ENCODE measurements around the gene GBF1.

Gene GBF1

DNA sequence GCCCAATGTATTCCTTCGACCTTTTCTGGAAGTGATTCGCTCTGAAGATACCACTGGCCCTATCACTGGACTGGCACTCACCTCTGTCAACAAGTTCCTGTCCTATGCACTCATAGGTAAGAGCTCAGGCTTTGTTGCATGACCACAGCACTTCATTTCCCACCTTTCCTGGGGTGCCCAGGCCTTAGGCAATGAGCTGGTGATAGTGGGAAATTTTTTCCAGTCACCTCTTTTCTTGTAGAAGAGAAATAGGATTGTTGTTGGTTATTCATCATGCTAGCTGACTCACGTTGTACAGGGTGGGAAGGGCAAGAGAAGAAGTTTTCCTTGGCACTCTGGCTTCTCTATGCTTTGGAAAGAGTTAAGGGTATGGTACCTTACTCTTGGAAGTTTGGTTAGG, 98.7 kb downstream of the GBF1 start:
- Histone ChIP-seq H3K27me3 (replicated peaks) (no peaks in the 10 kb centered on the region), H3K27ac (peak overlapping the region; percentile 80), H3K36me3 (replicated peaks) (peaks cover 10% of the 10 kb centered on the region), H3K4me3 (ENCODE audit: low read depth, low read length) (no peak overlapping the region)
- DNase-seq, result peak; percentile 42
- TF ChIP-seq, protein P1, sequence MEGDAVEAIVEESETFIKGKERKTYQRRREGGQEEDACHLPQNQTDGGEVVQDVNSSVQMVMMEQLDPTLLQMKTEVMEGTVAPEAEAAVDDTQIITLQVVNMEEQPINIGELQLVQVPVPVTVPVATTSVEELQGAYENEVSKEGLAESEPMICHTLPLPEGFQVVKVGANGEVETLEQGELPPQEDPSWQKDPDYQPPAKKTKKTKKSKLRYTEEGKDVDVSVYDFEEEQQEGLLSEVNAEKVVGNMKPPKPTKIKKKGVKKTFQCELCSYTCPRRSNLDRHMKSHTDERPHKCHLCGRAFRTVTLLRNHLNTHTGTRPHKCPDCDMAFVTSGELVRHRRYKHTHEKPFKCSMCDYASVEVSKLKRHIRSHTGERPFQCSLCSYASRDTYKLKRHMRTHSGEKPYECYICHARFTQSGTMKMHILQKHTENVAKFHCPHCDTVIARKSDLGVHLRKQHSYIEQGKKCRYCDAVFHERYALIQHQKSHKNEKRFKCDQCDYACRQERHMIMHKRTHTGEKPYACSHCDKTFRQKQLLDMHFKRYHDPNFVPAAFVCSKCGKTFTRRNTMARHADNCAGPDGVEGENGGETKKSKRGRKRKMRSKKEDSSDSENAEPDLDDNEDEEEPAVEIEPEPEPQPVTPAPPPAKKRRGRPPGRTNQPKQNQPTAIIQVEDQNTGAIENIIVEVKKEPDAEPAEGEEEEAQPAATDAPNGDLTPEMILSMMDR (IDR thresholded peaks at IDR 0.05; ENCODE audit: low read depth, low read length, missing control alignments), result no peak
- in situ Hi-C loops (cut with HindIII; ENCODE audit: low pct_ligation_motif_present, low sequenced_read_pairs), result no loop called here

DNA sequence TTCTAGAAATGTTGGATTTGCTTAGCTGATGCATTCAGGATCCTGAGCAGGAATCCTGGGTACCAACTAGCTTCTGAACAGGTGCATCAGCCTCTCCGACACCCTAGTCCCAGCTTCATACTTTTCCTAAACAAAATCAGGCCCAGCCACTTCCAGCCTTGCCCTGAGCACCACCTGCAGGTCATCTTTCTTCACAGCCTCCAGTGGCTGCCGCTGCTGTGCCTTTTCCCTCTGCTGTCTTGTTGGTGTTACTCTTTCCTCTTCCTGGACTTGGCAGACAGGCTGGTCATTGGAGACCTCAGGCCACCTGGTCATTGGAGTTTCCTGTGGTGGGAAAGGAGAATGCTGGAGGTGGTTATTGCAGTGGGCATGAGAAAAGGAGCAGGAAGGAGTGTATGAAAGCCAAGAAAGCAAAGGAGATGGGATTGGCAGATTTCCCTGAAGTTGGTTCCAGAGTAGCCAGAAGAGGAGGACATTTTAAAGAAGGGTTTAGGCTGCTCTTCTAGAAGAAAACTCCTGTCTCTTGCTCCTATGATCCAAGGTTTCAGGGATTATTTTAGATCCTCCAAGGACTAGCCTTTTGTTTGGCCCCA, 102.0 kb downstream of the GBF1 start:
- TF ChIP-seq, protein P1 (IDR thresholded peaks at IDR 0.05; ENCODE audit: low read depth, low read length, missing control alignments), result peak; percentile 80
- DNase-seq, result peak; percentile 36
- in situ Hi-C loops (cut with HindIII; ENCODE audit: low pct_ligation_motif_present, low sequenced_read_pairs), result no loop called here
- H3K4me3 ChIP-seq (ENCODE audit: low read depth, low read length), result no peak overlapping the region
- H3K36me3 ChIP-seq (replicated peaks), result peaks cover 16% of the 10 kb centered on the region
- H3K27ac ChIP-seq, result no peak overlapping the region
- H3K27me3 ChIP-seq (replicated peaks), result no peaks in the 10 kb centered on the region

DNA sequence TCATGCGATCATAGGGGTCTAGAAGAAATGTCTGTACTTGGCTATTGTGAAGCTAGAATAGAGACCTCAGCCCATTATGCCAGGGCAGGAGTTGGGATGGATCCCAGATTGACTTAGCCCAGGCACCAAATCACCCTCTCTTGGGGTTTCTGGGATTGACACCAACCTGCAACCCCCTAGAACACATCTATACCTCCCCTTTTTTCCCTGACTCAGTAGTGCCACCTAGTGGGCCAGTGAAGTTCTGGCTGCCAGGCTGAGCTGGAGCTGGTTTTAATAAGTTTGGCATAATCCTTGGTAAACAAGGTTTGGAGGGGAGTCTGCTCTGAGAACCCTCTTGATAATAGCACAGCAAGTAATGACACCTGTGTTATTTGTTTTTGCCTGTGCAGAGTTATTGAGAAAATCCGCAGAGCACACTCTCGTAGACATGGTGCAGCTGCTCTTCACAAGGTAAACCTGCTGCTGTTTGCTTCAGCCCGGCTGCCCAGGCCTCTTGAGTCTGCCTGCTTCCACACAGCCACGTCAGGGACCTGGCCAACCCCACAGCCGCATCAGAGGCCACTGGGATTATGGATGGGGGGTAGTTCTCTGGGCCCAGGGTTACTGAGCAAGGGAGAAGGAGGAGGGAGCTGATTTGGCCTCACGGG, 106.9 kb downstream of the GBF1 start:
- TF ChIP-seq, protein P1 (IDR thresholded peaks at IDR 0.05; ENCODE audit: low read depth, low read length, missing control alignments), result peak; percentile 96
- Histone ChIP-seq H3K36me3 (replicated peaks) (peaks cover 55% of the 10 kb centered on the region), H3K27me3 (replicated peaks) (no peaks in the 10 kb centered on the region), H3K4me3 (ENCODE audit: low read depth, low read length) (no peak overlapping the region), H3K27ac (no peak overlapping the region)
- peak; percentile 25 for DNase-seq
- in situ Hi-C loops (cut with HindIII; ENCODE audit: low pct_ligation_motif_present, low sequenced_read_pairs), result no loop called here

DNA sequence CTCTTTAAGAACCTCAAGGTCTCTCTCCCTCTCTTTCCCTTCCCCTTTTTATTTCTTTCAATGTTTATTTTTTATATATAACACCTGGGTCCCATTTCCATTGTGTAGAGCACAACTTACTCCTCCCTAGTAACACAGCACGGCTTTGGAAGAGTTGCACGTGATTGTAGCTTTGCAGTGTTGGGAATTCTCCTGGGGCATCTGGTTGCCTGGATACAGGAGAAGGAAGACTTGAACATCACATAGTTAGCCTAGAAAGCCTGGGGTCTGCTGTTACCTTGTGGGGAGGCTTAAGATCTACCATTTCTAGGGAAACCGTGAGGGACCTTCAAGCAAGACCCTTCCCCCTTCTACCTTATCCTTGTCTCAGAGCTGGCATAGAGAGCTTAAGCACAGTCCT, 109.1 kb downstream of the GBF1 start:
- Histone ChIP-seq H3K36me3 (replicated peaks) (peaks cover 72% of the 10 kb centered on the region), H3K4me3 (ENCODE audit: low read depth, low read length) (no peak overlapping the region), H3K27me3 (replicated peaks) (no peaks in the 10 kb centered on the region), H3K27ac (no peak overlapping the region)
- in situ Hi-C loops (cut with HindIII; ENCODE audit: low pct_ligation_motif_present, low sequenced_read_pairs), result no loop called here
- TF ChIP-seq, protein P1 (IDR thresholded peaks at IDR 0.05; ENCODE audit: low read depth, low read length, missing control alignments), result no peak
- DNase-seq, result no peak

DNA sequence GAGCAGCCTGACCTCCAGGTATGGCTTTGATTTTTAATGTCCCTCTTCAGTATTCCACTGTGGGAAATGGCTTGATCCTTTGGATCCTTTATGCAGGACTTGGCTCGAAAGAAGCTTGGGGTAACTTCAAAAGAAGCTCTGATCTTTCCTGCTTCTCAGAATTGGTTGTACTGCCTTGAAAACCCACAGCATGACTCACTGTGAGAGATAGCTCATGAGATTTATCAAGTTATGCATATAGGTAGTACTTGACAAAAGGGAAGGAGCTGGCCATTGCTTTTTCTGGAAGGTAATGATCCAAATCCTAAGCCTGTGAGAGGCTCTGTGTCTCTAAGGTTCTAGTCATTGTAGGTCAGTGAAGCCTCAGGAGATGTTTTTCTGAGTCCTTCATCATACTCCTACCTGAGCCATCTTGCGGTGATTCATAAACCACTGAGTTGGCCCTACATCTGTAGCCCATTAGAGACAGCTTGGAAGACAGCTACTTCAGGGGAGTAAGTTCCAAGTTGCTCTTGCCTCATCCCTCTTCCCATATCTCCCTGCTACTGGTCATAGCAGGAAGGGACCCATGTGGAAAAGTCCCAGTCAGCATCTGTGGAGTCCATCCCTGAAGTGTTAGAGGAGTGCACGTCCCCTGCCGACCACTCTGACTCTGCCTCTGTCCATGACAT, 113.5 kb downstream of the GBF1 start:
- DNase-seq, result no peak
- peaks cover 93% of the 10 kb centered on the region for H3K36me3 ChIP-seq (replicated peaks)
- no peak overlapping the region for H3K4me3 ChIP-seq (ENCODE audit: low read depth, low read length)
- no peaks in the 10 kb centered on the region for H3K27me3 ChIP-seq (replicated peaks)
- H3K27ac ChIP-seq, result no peak overlapping the region
- in situ Hi-C loops (cut with HindIII; ENCODE audit: low pct_ligation_motif_present, low sequenced_read_pairs), result no loop called here
- TF ChIP-seq, protein P1 (IDR thresholded peaks at IDR 0.05; ENCODE audit: low read depth, low read length, missing control alignments), result no peak
